Left renal cortex interstitium (tissue), 4 donors: Measurements from ENCODE around the gene EXOC3L4. TPM values are rescaled to one million over a fixed set of nuclear protein-coding genes. Genes with fewer than 3 reads are reported as not detected.

Experiments used
- DNase-seq, 4 donors: peaks; one replicate each; pipeline ENCODE4 v3.0.0-alpha.2; 2013; ENCODE audit warnings: low read depth in 4 of 4, low spot score in 2 of 4, missing footprints in 1 of 4
- polyA plus RNA-seq, 4 donors: library from polyadenylated mRNA; unstranded; fragments of 120-200 nt; gene quantifications; one replicate each; pipeline ENCODE4 v1.2.1, GENCODE V29; 2013; ENCODE audit not compliant: insufficient read length in 4 of 4

EXOC3L4 gene
- polyA plus RNA-seq, 4 donors, result 2.5 to 5.8 (median 3.9) TPM

GRCh38 chr14:103089386-103090335 lies 4.9 kb upstream of the EXOC3L4 start:
- DNase-seq, result no peak

- DNase-seq, result no peak
These were observed 4.0 kb upstream of the EXOC3L4 start for GRCh38 chr14:103090481-103091020.

- DNase-seq, result no peak
These were observed 3.3 kb upstream of the EXOC3L4 start for GRCh38 chr14:103091041-103091882.

- DNase-seq, result no peak
These were observed 2.7 kb upstream of the EXOC3L4 start for GRCh38 chr14:103091883-103092222.

GRCh38 chr14:103093856-103094405 lies 594 bp upstream of the EXOC3L4 start:
- DNase-seq, result no peak

GRCh38 chr14:103095210-103095778 lies 769 bp downstream of the EXOC3L4 start:
- no peak for DNase-seq

GRCh38 chr14:103096387-103096786 lies 1.9 kb downstream of the EXOC3L4 start:
- no peak for DNase-seq

GRCh38 chr14:103097244-103097993 lies 2.9 kb downstream of the EXOC3L4 start:
- DNase-seq, result no peak

GRCh38 chr14:103097994-103098957 lies 3.8 kb downstream of the EXOC3L4 start:
- no peak for DNase-seq

- no peak for DNase-seq
These were observed 4.7 kb downstream of the EXOC3L4 start for GRCh38 chr14:103099081-103099732.

- DNase-seq, result no peak
These were observed 5.3 kb downstream of the EXOC3L4 start for GRCh38 chr14:103099733-103100280.

- no peak for DNase-seq
These were observed 6.0 kb downstream of the EXOC3L4 start for GRCh38 chr14:103100281-103101121.

- DNase-seq, result no peak
These were observed 6.9 kb downstream of the EXOC3L4 start for GRCh38 chr14:103101257-103101962.

GRCh38 chr14:103101963-103102688 lies 7.6 kb downstream of the EXOC3L4 start:
- DNase-seq, result no peak

- no peak for DNase-seq
These were observed 8.2 kb downstream of the EXOC3L4 start for GRCh38 chr14:103102689-103103260.
